HepG2 (cell line): Measurements from ENCODE around the gene VAMP3. TPM values are rescaled to one million over a fixed set of nuclear protein-coding genes. Genes with fewer than 3 reads are reported as not detected.

Source experiments
- ATAC-seq: fragments of 200-7000 bp; cut with Tn5 transposase; 3 replicates; pipeline ENCODE4 v1.9.1; 2020; ENCODE audit warnings: mild to moderate bottlenecking, moderate library complexity
- BruUV-seq: library from RNA; stranded (reverse); fragments of 400-500 nt; replicated peaks from 2 replicates; lab custom pipeline; 2021; lab: Mats Ljungman, UMichigan
- CTCF ChIA-PET: fragments of 300-600 bp; formaldehyde crosslinking; extraction: SDS; loops from one replicate; lab custom pipeline; 2021; ENCODE audit warnings: low total read pairs, inconsistent platforms, low intra/inter-chr PET ratio; lab: Yijun Ruan, JAX
- POLR2A ChIA-PET: fragments of 350-600 bp; sonication (Branson Sonifier 250); formaldehyde crosslinking; loops from one replicate; lab custom pipeline; 2020; ENCODE audit warnings: antibody characterized with exemption, inconsistent platforms; lab: Yijun Ruan, JAX
- DNase-seq: peaks from one replicate; pipeline ENCODE4 v3.0.0-alpha.2; 2015; ENCODE audit warnings: low spot score
- FAIRE-seq: peaks from 3 replicates; lab custom pipeline; 2011; peaks lifted over from hg19 to GRCh38; lab: Jason Lieb, UNC
- H2AFZ ChIP-seq: one replicate; pipeline ENCODE4 v1.6.1; 2011; ENCODE audit warnings: low read length, inconsistent platforms
- H3K27ac ChIP-seq: fragments of 300-600 bp; 3 replicates; pipeline ENCODE4 v1.8.0; 2011; ENCODE audit warnings: mixed run types, mild to moderate bottlenecking, mixed read lengths, low read length, inconsistent platforms; ENCODE audit not compliant: insufficient read depth; ENCODE audit errors: extremely low read length
- H3K27me3 ChIP-seq, 2 experiments: fragments of 200-600 bp in 1 of 2; 2 replicates in 1 of 2; 3 replicates in 1 of 2; pipeline versions ENCODE4 v1.6.0 to v1.8.0; 2011; ENCODE audit warnings: low read length in 2 of 2, mild to moderate bottlenecking in 2 of 2, moderate library complexity in 2 of 2, inconsistent platforms in 1 of 2; ENCODE audit not compliant: insufficient read depth in 2 of 2, control insufficient read depth in 1 of 2
- H3K36me3 ChIP-seq, 2 experiments: fragments of 200-600 bp in 1 of 2; replicated peaks in 1 of 2; 2 replicates in 1 of 2; 3 replicates in 1 of 2; pipeline versions ENCODE4 v1.5.1 to v1.8.0; 2011; ENCODE audit warnings: low read length in 2 of 2, inconsistent platforms in 1 of 2; ENCODE audit not compliant: insufficient read depth in 2 of 2, control insufficient read depth in 1 of 2
- H3K4me1 ChIP-seq: 2 replicates; pipeline ENCODE4 v1.5.1; 2012; ENCODE audit warnings: low read length, inconsistent platforms; ENCODE audit not compliant: insufficient read depth
- H3K4me2 ChIP-seq: 2 replicates; pipeline ENCODE4 v1.6.0; 2011; ENCODE audit warnings: low read depth, low read length, inconsistent platforms
- H3K4me3 ChIP-seq, 3 experiments: fragments of 200-600 bp in 1 of 3; sonication (generic), shearing (Covaris generic) in 1 of 3; replicated peaks in 1 of 3; 2 replicates each; pipeline ENCODE4 v1.5.1; 2011 to 2016; ENCODE audit warnings: low read length in 3 of 3, inconsistent platforms in 2 of 3, low read depth in 2 of 3, mild to moderate bottlenecking in 2 of 3, control low read depth in 1 of 3, mixed read lengths in 1 of 3; ENCODE audit not compliant: insufficient read depth in 1 of 3
- H3K79me2 ChIP-seq: one replicate; pipeline ENCODE4 v1.6.1; 2011; ENCODE audit warnings: low read length, inconsistent platforms; ENCODE audit not compliant: insufficient read depth
- H3K9ac ChIP-seq: 2 replicates; pipeline ENCODE4 v1.6.0; 2011; ENCODE audit warnings: mild to moderate bottlenecking, low read depth, low read length, inconsistent platforms; ENCODE audit not compliant: insufficient read depth
- H3K9me3 ChIP-seq: 2 replicates; pipeline ENCODE4 v1.5.1; 2012; ENCODE audit warnings: mild to moderate bottlenecking, low read length
- H4K20me1 ChIP-seq: 2 replicates; pipeline ENCODE4 v1.6.0; 2011; ENCODE audit warnings: inconsistent platforms, mild to moderate bottlenecking, low read length, moderate library complexity; ENCODE audit not compliant: insufficient read depth
- ATAD3A ChIP-seq: sonication (generic); formaldehyde crosslinking; IDR thresholded peaks from 2 replicates; pipeline ENCODE4 v1.4.0; 2020; ENCODE audit warnings: missing genetic modification reagents
- CAMTA2 ChIP-seq: sonication (generic); formaldehyde crosslinking; IDR thresholded peaks from 2 replicates; pipeline ENCODE4 v1.4.0; 2020; ENCODE audit warnings: mild to moderate bottlenecking, missing genetic modification reagents, borderline replicate concordance
- CCAR2 ChIP-seq: fragments of 200-400 bp; formaldehyde crosslinking; optimal IDR thresholded peaks from 2 replicates; pipeline ENCODE3; 2018; ENCODE audit warnings: low read depth, mild to moderate bottlenecking, low read length, moderate library complexity
- MZF1 ChIP-seq: sonication (generic); formaldehyde crosslinking; IDR thresholded peaks from 2 replicates; pipeline ENCODE4 v1.8.1; 2023; ENCODE audit warnings: mild to moderate bottlenecking, missing genetic modification reagents, borderline replicate concordance
- SNAPC4 ChIP-seq: sonication (generic); formaldehyde crosslinking; IDR thresholded peaks from 2 replicates; pipeline ENCODE4 v1.4.0; 2020; ENCODE audit warnings: mild to moderate bottlenecking, missing genetic modification reagents
- ZBTB37 ChIP-seq: sonication (generic); formaldehyde crosslinking; IDR thresholded peaks from 2 replicates; pipeline ENCODE4 v1.4.0; 2020; ENCODE audit warnings: mild to moderate bottlenecking, missing genetic modification reagents
- ZFX ChIP-seq: sonication (generic); formaldehyde crosslinking; IDR thresholded peaks from 2 replicates; pipeline ENCODE4 v1.4.0; 2020; ENCODE audit warnings: mild to moderate bottlenecking, low read depth, missing genetic modification reagents, moderate library complexity
- WGBS: methylation state at CpG from one replicate; pipeline ENCODE4 v1.1.6; 2017; ENCODE audit warnings: low lambda C conversion rate; 5-methylcytosine and 5-hydroxymethylcytosine counted together
- in situ Hi-C: cut with HindIII; loops from 2 replicates; pipeline ENCODE4 v1.10.0; 2017; ENCODE audit warnings: low pct_unique_long_range_greater_than_20kb; ENCODE audit not compliant: extremely low pct_ligation_motif_present
- intact Hi-C: fragments of 100-400 bp; cut with micrococcal nuclease; formaldehyde crosslinking; loops from one replicate; pipeline ENCODE4 v1.10.0; 2022; ENCODE audit not compliant: unreplicated experiment
- polyA plus RNA-seq, 8 experiments: library from polyadenylated mRNA; depleted of rRNA in 3 of 8; stranded (reverse) in 7 of 8; unstranded in 1 of 8; fragments of >200 nt; fragmentation: Illumina TruSeq in 4 of 8; extraction: Trizol in 4 of 8; gene quantifications; 2 replicates each; pipeline versions ENCODE4 v1.2.1 to v1.2.3, GENCODE V29; 2011 to 2016; ENCODE audit warnings: low read depth in 4 of 8, missing spikeins in 1 of 8, mixed read lengths in 1 of 8; ENCODE audit not compliant: insufficient read depth in 1 of 8
- total RNA-seq, 5 experiments: library from RNA; depleted of rRNA; stranded (reverse); fragments of >200 nt; fragmentation: Illumina TruSeq; extraction: Trizol; gene quantifications; 2 replicates each; pipeline ENCODE4 v1.2.3, GENCODE V29; 2016; ENCODE audit warnings: low read depth in 1 of 5

VAMP3 gene
- total and polyA plus RNA-seq, 2 of the 13 experiments (the other 11 are each of a cell fraction or from before 2014, with no cell fraction given): 75.3 to 88.7 TPM

GRCh38 chr1:7809742-7810141 lies 38.6 kb downstream of the VAMP3 start:
- no peak for FAIRE-seq
- Histone ChIP-seq H3K4me2 (no peak overlapping the region), H3K79me2 (no peaks in the 10 kb centered on the region), H3K4me3 (no peak overlapping the region)
- POLR2A ChIA-PET: no interaction called here
- intact Hi-C loops (no loop called here), in situ Hi-C loops (loop anchor here (5.0 kb wide), 1 partner anchor 93 kb away; no protein-coding TSS in a partner anchor)
- ATAC-seq: no peak
- BruUV-seq: no TSS peak
- TF ChIP-seq ZBTB37 (CRISPR knock-in tag) (no peak), MZF1 (no peak), SNAPC4 (no peak), CCAR2 (no peak), ZFX (CRISPR knock-in tag) (no peak), ATAD3A (CRISPR knock-in tag) (no peak), CAMTA2 (CRISPR knock-in tag) (no peak)
- TF ChIP-seq, all 625 proteins: peak for 0
- peaks cover 3 to 21% of the 10 kb centered on the region in 2 experiments; a peak in 4 of 5 replicates for H3K36me3 ChIP-seq
- no peak overlapping the region for H3K27ac ChIP-seq
- CTCF ChIA-PET: no interaction called here
- DNase-seq: no peak
- H3K27me3 ChIP-seq: no peaks in the 10 kb centered on the region
- H4K20me1 ChIP-seq: no peaks in the 10 kb centered on the region
- no peak overlapping the region for H3K9ac ChIP-seq
- no peaks in the 10 kb centered on the region for H3K4me1 ChIP-seq
- whole genome bisulfite sequencing: 98% methylated on average over 13 of the region's 13 CpGs
- no peak overlapping the region for H2AFZ ChIP-seq
- H3K9me3 ChIP-seq: peaks cover 15% of the 10 kb centered on the region
